Karpas-422 (cell line): ENCODE results near the gene TMEM81. TPM values are rescaled to one million over a fixed set of nuclear protein-coding genes. Genes with fewer than 3 reads are reported as not detected.

Source experiments
- DNase-seq: peaks from one replicate; pipeline ENCODE4 v3.0.0-alpha.2; 2015
- H2AFZ ChIP-seq: fragments of 200-600 bp; sonication (generic); 2 replicates; pipeline ENCODE4 v1.6.1; 2014; ENCODE audit warnings: antibody characterized with exemption, low read length, mixed read lengths
- H3K27ac ChIP-seq: fragments of 200-600 bp; sonication (generic); 2 replicates; pipeline ENCODE4 v1.5.1; 2014; ENCODE audit warnings: mild to moderate bottlenecking, low read length, moderate library complexity
- H3K27me3 ChIP-seq: fragments of 200-600 bp; sonication (generic); 2 replicates; pipeline ENCODE4 v1.6.1; 2014; ENCODE audit warnings: low read length, mixed read lengths
- H3K36me3 ChIP-seq: fragments of 200-600 bp; sonication (generic); 2 replicates; pipeline ENCODE4 v1.6.1; 2014; ENCODE audit warnings: low read length, mixed read lengths; ENCODE audit not compliant: insufficient read depth
- H3K4me1 ChIP-seq: fragments of 200-600 bp; sonication (generic); 2 replicates; pipeline ENCODE4 v1.6.1; 2014; ENCODE audit warnings: mild to moderate bottlenecking, low read length, mixed read lengths
- H3K4me2 ChIP-seq: fragments of 200-600 bp; sonication (generic); 2 replicates; pipeline ENCODE4 v1.6.1; 2014; ENCODE audit warnings: low read length, low read depth, mild to moderate bottlenecking; ENCODE audit not compliant: poor library complexity, severe bottlenecking
- H3K4me3 ChIP-seq: fragments of 200-600 bp; sonication (generic); 2 replicates; pipeline ENCODE4 v1.5.1; 2014; ENCODE audit warnings: mild to moderate bottlenecking, antibody characterized with exemption, low read length, mixed read lengths
- H3K79me2 ChIP-seq: fragments of 200-600 bp; sonication (generic); 2 replicates; pipeline ENCODE4 v1.6.1; 2014; ENCODE audit warnings: mild to moderate bottlenecking, low read length, mixed read lengths
- H3K9ac ChIP-seq: fragments of 200-600 bp; sonication (generic); 2 replicates; pipeline ENCODE4 v1.6.0; 2014; ENCODE audit warnings: low read length
- H3K9me2 ChIP-seq: fragments of 200-600 bp; sonication (generic), shearing (Covaris generic); replicated peaks from 2 replicates; pipeline ENCODE4 v1.6.0; 2014; ENCODE audit warnings: mild to moderate bottlenecking, low read length, moderate library complexity; ENCODE audit not compliant: insufficient read depth
- H3K9me3 ChIP-seq: fragments of 300-700, 200-600 bp; sonication (generic); 2 replicates; pipeline ENCODE4 v1.6.1; 2014; ENCODE audit warnings: low read length, mixed read lengths
- H4K20me1 ChIP-seq: fragments of 200-600 bp; sonication (generic); 2 replicates; pipeline ENCODE4 v1.6.1; 2014; ENCODE audit warnings: mild to moderate bottlenecking, antibody characterized with exemption, low read length, low read depth; ENCODE audit not compliant: insufficient read depth
- total RNA-seq: library from RNA; depleted of rRNA; stranded (reverse); fragments of >200 nt; shearing (Covaris generic); gene quantifications from 2 replicates; pipeline ENCODE4 v1.2.3, GENCODE V29; 2014; ENCODE audit warnings: low replicate concordance

TMEM81 gene
- total RNA-seq, 1 experiment from 2014 or later, result 1.7 TPM

DNA sequence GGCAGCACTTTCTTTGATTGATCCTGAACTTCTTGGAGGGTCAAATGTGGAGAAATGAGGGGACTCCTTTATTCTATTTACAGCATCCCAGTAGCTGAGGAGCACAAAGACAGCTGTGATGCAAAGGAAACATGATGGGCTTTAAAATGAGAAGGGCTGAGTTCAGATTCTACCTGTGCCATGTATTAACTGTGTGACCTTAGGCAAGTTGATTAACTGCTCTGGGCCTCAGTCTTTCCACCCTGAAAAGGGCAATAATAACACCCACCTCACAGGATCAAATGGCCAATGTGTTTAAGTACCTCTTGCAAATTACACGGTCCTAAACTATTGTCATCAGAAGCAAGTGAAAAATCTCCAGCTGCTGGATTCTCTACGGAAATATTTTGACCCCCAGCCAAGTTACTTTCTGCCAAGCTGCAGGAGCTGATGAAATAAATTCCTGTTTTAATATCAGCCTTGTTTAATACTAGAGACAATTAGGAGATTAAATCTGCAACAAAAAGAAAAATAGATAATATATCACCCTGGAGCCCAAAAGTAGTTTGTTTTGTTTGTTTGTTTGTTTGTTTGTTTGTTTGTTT is 15.7 kb downstream of the TMEM81 start:
- H2AFZ ChIP-seq, result no peak overlapping the region
- DNase-seq, result no peak
- H3K4me2 ChIP-seq, result no peak overlapping the region
- no peaks in the 10 kb centered on the region for H3K9me3 ChIP-seq
- no peaks in the 10 kb centered on the region for H3K4me1 ChIP-seq
- H3K27me3 ChIP-seq, result no peaks in the 10 kb centered on the region
- no peak overlapping the region for H3K4me3 ChIP-seq
- H3K9me2 ChIP-seq, result no peaks in the 10 kb centered on the region
- H3K36me3 ChIP-seq, result no peaks in the 10 kb centered on the region
- H3K79me2 ChIP-seq, result no peaks in the 10 kb centered on the region
- H3K9ac ChIP-seq, result no peak overlapping the region
- H4K20me1 ChIP-seq, result no peaks in the 10 kb centered on the region; the same call in 1 of the 2 replicates
- no peak overlapping the region for H3K27ac ChIP-seq

DNA sequence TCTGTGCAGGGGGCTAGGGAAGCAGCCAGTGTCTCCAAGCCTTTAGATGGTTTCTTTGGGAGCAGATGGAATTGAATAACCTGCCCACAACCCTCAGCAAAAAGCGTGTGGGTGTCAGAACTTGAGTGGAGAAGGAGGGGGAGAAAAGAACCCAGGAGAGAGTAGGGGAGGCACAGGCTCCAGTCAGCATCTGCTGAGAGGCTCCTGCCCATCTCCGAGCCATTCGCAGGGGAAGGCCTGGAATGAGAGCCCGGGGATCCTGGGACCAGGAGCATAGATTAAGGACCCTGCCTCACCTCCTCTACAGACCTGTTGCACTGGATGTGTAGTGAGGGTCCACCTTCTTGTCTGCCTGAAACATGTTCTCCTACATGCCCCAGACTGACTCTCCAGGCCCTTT is 16.3 kb downstream of the TMEM81 start:
- Histone ChIP-seq H4K20me1 (no peaks in the 10 kb centered on the region; the same call in 1 of the 2 replicates), H2AFZ (no peak overlapping the region), H3K27ac (no peak overlapping the region), H3K9me3 (no peaks in the 10 kb centered on the region), H3K9ac (no peak overlapping the region), H3K9me2 (no peaks in the 10 kb centered on the region), H3K4me3 (no peak overlapping the region), H3K79me2 (no peaks in the 10 kb centered on the region), H3K4me1 (no peaks in the 10 kb centered on the region), H3K36me3 (no peaks in the 10 kb centered on the region), H3K4me2 (no peak overlapping the region), H3K27me3 (no peaks in the 10 kb centered on the region)
- DNase-seq, result no peak

DNA sequence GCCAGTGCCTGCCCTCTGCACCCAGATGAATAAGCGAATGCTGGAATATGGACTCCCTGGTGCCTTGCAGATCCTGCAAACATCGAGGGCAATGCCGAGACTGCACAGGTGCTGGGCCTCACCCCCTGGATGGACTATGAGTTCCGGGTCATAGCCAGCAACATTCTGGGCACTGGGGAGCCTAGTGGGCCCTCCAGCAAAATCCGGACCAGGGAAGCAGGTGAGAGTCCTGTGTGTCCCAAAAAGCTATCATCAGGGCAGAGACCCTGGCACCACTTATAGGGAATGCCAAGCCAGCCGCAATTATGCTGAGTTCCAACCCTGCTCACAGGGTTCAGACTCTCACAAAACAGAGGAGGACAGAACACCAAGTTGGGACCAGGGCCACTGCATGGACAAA is 17.2 kb downstream of the TMEM81 start:
- no peaks in the 10 kb centered on the region for H3K27me3 ChIP-seq
- no peak for DNase-seq
- H3K9ac ChIP-seq, result no peak overlapping the region

DNA sequence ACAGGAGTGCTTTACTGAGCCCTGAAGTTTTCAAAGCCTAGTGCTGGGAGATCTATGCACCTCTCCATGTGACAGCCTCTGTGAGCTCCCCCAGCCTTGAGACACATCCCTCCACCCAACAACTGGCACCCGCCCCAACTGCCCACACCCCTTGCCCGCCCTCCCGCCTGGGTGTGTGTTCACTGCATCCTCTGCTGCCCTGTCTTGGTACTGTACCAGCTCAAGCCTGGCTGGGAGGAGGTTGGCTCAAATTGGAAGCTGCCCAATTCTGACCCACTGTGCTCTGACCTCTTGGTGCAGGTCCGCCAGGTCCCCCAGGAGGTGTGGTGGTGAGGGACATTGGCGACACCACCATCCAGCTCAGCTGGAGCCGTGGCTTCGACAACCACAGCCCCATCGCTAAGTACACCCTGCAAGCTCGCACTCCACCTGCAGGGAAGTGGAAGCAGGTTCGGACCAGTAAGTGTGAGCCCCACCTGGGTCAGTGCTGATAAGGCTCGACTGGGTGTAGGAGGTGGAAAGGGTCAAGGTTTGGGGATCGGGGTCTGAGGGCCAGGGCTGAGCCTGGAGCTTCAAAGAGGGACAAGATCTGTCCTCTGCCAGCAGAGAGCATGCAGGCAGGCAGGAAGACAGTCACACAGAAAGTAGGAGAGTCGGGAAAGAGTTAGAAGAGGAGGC is 18.0 kb downstream of the TMEM81 start:
- no peaks in the 10 kb centered on the region for H3K27me3 ChIP-seq
- no peaks in the 10 kb centered on the region for H3K36me3 ChIP-seq
- H3K9ac ChIP-seq, result no peak overlapping the region
- DNase-seq, result peak; percentile 59
- H3K4me2 ChIP-seq, result no peak overlapping the region
- H3K9me2 ChIP-seq, result no peaks in the 10 kb centered on the region
- H2AFZ ChIP-seq, result no peak overlapping the region
- no peaks in the 10 kb centered on the region for H3K9me3 ChIP-seq
- H3K4me3 ChIP-seq, result no peak overlapping the region
- no peaks in the 10 kb centered on the region; the same call in 1 of the 2 replicates for H4K20me1 ChIP-seq
- no peak overlapping the region for H3K27ac ChIP-seq
- H3K79me2 ChIP-seq, result no peaks in the 10 kb centered on the region
- no peaks in the 10 kb centered on the region for H3K4me1 ChIP-seq

More for the DNA sequence above, 17.2 kb downstream of the TMEM81 start:
- no peaks in the 10 kb centered on the region for H3K36me3 ChIP-seq
- no peaks in the 10 kb centered on the region for H3K4me1 ChIP-seq
- no peak overlapping the region for H3K4me3 ChIP-seq
- H3K9me2 ChIP-seq, result no peaks in the 10 kb centered on the region
- H3K27ac ChIP-seq, result no peak overlapping the region
- H3K9me3 ChIP-seq, result no peaks in the 10 kb centered on the region
- H3K79me2 ChIP-seq, result no peaks in the 10 kb centered on the region
- no peak overlapping the region for H3K4me2 ChIP-seq
- H4K20me1 ChIP-seq, result no peaks in the 10 kb centered on the region; the same call in 1 of the 2 replicates
- H2AFZ ChIP-seq, result no peak overlapping the region

DNA sequence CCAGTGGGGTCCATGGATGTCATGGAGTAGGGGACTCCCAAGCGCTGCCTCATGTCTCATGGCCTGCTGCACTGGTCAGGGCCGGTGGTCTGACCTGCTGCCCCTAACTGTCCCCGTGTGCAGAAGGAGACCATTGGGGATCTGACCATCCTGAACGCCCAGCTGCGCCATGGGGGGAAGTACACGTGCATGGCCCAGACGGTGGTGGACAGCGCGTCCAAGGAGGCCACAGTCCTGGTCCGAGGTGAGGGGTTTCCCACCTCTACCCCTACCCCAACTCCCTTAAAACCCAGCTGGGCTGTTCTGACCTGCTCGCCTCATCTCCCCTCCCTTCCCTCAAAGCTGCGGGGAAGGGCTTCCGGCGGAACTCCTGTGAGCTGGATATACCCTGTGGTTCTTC is 18.6 kb downstream of the TMEM81 start:
- no peak for DNase-seq
- Histone ChIP-seq H3K4me3 (no peak overlapping the region), H3K27me3 (no peaks in the 10 kb centered on the region), H4K20me1 (no peaks in the 10 kb centered on the region; the same call in 1 of the 2 replicates), H3K4me1 (no peaks in the 10 kb centered on the region), H2AFZ (no peak overlapping the region), H3K9ac (no peak overlapping the region), H3K79me2 (no peaks in the 10 kb centered on the region), H3K9me3 (no peaks in the 10 kb centered on the region), H3K4me2 (no peak overlapping the region), H3K9me2 (no peaks in the 10 kb centered on the region), H3K36me3 (no peaks in the 10 kb centered on the region), H3K27ac (no peak overlapping the region)

DNA sequence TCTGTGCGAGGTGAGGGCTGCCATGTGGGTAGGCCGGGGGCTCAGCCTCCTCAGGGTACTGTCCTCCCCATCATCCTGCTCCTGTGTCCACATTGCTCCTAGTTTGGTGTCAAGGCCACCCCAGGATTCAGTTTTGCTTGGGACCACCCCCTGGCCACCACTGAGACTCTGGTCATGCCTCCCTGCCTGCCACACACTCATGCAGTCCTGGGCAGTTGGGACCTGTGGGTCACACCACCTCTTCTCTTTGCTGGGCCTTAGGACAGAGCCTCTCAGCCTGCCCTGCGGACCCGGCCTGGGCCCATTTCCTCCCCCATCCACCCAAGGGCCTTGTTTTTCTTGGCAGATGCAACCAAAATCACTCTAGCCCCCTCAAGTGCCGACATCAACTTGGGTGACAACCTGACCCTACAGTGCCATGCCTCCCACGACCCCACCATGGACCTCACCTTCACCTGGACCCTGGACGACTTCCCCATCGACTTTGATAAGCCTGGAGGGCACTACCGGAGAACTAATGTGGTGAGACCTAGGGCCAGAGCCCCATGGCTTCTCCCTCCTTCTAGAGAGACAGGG is 19.4 kb downstream of the TMEM81 start:
- H3K79me2 ChIP-seq, result no peaks in the 10 kb centered on the region
- no peak overlapping the region for H3K27ac ChIP-seq
- H3K4me2 ChIP-seq, result no peak overlapping the region
- H3K27me3 ChIP-seq, result no peaks in the 10 kb centered on the region
- H3K9me2 ChIP-seq, result no peaks in the 10 kb centered on the region
- H2AFZ ChIP-seq, result no peak overlapping the region
- H4K20me1 ChIP-seq, result no peaks in the 10 kb centered on the region; the same call in 1 of the 2 replicates
- no peak overlapping the region for H3K4me3 ChIP-seq
- no peak for DNase-seq
- no peaks in the 10 kb centered on the region for H3K4me1 ChIP-seq
- H3K9ac ChIP-seq, result no peak overlapping the region
- no peaks in the 10 kb centered on the region for H3K9me3 ChIP-seq
- no peaks in the 10 kb centered on the region for H3K36me3 ChIP-seq

DNA sequence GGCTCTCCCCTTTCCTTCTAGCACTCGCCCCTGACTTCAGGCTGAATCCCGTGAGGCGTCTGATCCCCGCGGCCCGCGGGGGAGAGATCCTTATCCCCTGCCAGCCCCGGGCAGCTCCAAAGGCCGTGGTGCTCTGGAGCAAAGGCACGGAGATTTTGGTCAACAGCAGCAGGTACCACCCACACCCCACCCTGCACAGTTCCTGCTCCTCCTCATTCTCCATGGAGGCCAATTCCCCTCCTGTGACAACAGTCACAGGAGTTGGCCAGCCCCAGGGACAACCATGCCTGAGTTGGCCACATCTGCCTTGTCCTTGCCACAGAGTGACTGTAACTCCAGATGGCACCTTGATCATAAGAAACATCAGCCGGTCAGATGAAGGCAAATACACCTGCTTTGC is 20.0 kb downstream of the TMEM81 start:
- DNase-seq, result no peak
- Histone ChIP-seq H3K4me2 (no peak overlapping the region), H3K79me2 (no peaks in the 10 kb centered on the region), H3K4me1 (no peaks in the 10 kb centered on the region), H3K27me3 (no peaks in the 10 kb centered on the region), H4K20me1 (no peaks in the 10 kb centered on the region; the same call in 1 of the 2 replicates), H3K9me2 (no peaks in the 10 kb centered on the region), H2AFZ (no peak overlapping the region), H3K4me3 (no peak overlapping the region), H3K9ac (no peak overlapping the region), H3K36me3 (no peaks in the 10 kb centered on the region), H3K9me3 (no peaks in the 10 kb centered on the region), H3K27ac (no peak overlapping the region)

DNA sequence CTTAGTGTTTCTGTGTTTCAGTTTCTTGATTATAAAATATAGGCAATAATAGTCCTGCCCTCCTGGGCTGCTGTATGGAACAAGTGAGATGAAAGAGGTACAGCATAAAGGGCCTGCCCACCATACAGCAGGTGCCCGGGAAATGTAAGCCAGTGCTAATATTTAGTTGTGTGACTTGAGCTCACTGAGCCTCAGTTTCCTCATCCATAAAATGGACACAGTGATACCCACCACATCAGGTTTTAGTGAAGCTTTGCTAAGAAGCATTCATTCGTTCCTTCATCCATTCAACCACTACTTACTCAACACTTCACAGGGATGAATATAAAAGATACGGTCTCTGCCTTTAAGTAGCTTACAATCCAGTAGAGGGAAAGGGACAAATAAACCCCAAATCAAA is 21.4 kb downstream of the TMEM81 start:
- no peak for DNase-seq
- Histone ChIP-seq H3K9me2 (no peaks in the 10 kb centered on the region), H4K20me1 (no peaks in the 10 kb centered on the region; the same call in 1 of the 2 replicates), H3K27ac (no peak overlapping the region), H3K36me3 (no peaks in the 10 kb centered on the region), H3K4me3 (no peak overlapping the region), H3K79me2 (no peaks in the 10 kb centered on the region), H3K4me1 (no peaks in the 10 kb centered on the region), H2AFZ (no peak overlapping the region), H3K9me3 (no peaks in the 10 kb centered on the region), H3K27me3 (no peaks in the 10 kb centered on the region), H3K9ac (no peak overlapping the region), H3K4me2 (no peak overlapping the region)
